HS-27A (cell line): ENCODE data around the gene LRRC26.

Experiments
- DNase-seq: peaks from one replicate; pipeline ENCODE4 v3.0.0-alpha.2; 2012; ENCODE audit warnings: low read depth, missing footprints

Gene LRRC26

GRCh38 chr9:137167747-137168572 is 1.9 kb downstream of the LRRC26 start:
- DNase-seq, result no peak

- no peak for DNase-seq
These were observed 2.5 kb downstream of the LRRC26 start for GRCh38 chr9:137167277-137167746.

GRCh38 chr9:137166380-137167229 is 3.2 kb downstream of the LRRC26 start:
- no peak for DNase-seq

GRCh38 chr9:137165250-137165836 is 4.5 kb downstream of the LRRC26 start:
- no peak for DNase-seq

GRCh38 chr9:137164370-137165249 is 5.2 kb downstream of the LRRC26 start:
- no peak for DNase-seq

- DNase-seq, result no peak
These were observed 6.0 kb downstream of the LRRC26 start for GRCh38 chr9:137163805-137164204.

- DNase-seq, result no peak
These were observed 6.5 kb downstream of the LRRC26 start for GRCh38 chr9:137163365-137163715.

- DNase-seq, result no peak
These were observed 7.1 kb downstream of the LRRC26 start for GRCh38 chr9:137162505-137163364.

- DNase-seq, result no peak
These were observed 8.0 kb downstream of the LRRC26 start for GRCh38 chr9:137161558-137162486.

- no peak for DNase-seq
These were observed 8.9 kb downstream of the LRRC26 start for GRCh38 chr9:137160716-137161557.

- DNase-seq, result no peak
These were observed 9.8 kb downstream of the LRRC26 start for GRCh38 chr9:137160054-137160425.

- no peak for DNase-seq
These were observed 10.5 kb downstream of the LRRC26 start for GRCh38 chr9:137159105-137160053.

GRCh38 chr9:137158625-137159024 is 11.2 kb downstream of the LRRC26 start:
- no peak for DNase-seq

GRCh38 chr9:137157618-137158415 is 12.0 kb downstream of the LRRC26 start:
- no peak for DNase-seq

- DNase-seq, result no peak
These were observed 13.1 kb downstream of the LRRC26 start for GRCh38 chr9:137156567-137157375.
